Keratinocyte (primary cell): ENCODE measurements around the gene GFY. TPM values are rescaled to one million over a fixed set of nuclear protein-coding genes. Genes with fewer than 3 reads are reported as not detected.

ENCODE experiments used
- DNase-seq: peaks from one replicate; pipeline ENCODE4 v3.0.0-alpha.2; 2011; ENCODE audit warnings: low read depth, missing footprints, low spot score
- FAIRE-seq: peaks from 2 replicates; lab custom pipeline; 2011; peaks lifted over from hg19 to GRCh38; lab: Jason Lieb, UNC
- H2AFZ ChIP-seq: 2 replicates; pipeline ENCODE4 v1.6.0; 2012; ENCODE audit warnings: low read length, control low read depth, inconsistent platforms; ENCODE audit not compliant: control insufficient read depth
- H3K27ac ChIP-seq: 2 replicates; pipeline ENCODE4 v1.5.1; 2011; ENCODE audit warnings: low read length; ENCODE audit not compliant: control insufficient read depth, insufficient read depth
- H3K27me3 ChIP-seq: 3 replicates; pipeline ENCODE4 v1.6.0; 2011; ENCODE audit warnings: low read length; ENCODE audit not compliant: control insufficient read depth, insufficient read depth; ENCODE audit errors: extremely low read depth
- H3K36me3 ChIP-seq, 2 experiments: 2 replicates in 1 of 2; 3 replicates in 1 of 2; pipeline ENCODE4 v1.5.1; 2011; ENCODE audit warnings: low read length in 2 of 2, mild to moderate bottlenecking in 1 of 2; ENCODE audit not compliant: control insufficient read depth in 2 of 2, insufficient read depth in 2 of 2; ENCODE audit errors: extremely low read depth in 1 of 2
- H3K4me1 ChIP-seq: 3 replicates; pipeline ENCODE4 v1.5.1; 2011; ENCODE audit warnings: low read length; ENCODE audit not compliant: control insufficient read depth, insufficient read depth; ENCODE audit errors: extremely low read depth
- H3K4me2 ChIP-seq: 3 replicates; pipeline ENCODE4 v1.6.0; 2011; ENCODE audit warnings: low read depth, low read length; ENCODE audit not compliant: control insufficient read depth, insufficient read depth; ENCODE audit errors: extremely low read depth
- H3K4me3 ChIP-seq, 3 experiments: fragments of 200-600 bp in 1 of 3; sonication (generic) in 1 of 3; 2 replicates in 2 of 3; 3 replicates in 1 of 3; pipeline ENCODE4 v1.5.1; 2011 to 2016; ENCODE audit warnings: low read length in 3 of 3, mild to moderate bottlenecking in 3 of 3, control low read depth in 2 of 3, inconsistent platforms in 1 of 3, low read depth in 1 of 3, mixed read lengths in 1 of 3, mixed run types in 1 of 3, moderate library complexity in 1 of 3; ENCODE audit not compliant: control insufficient read depth in 2 of 3, insufficient read depth in 2 of 3; ENCODE audit errors: extremely low read depth in 1 of 3
- H3K79me2 ChIP-seq: 2 replicates; pipeline ENCODE4 v1.6.0; 2012; ENCODE audit warnings: low read length; ENCODE audit not compliant: control insufficient read depth, insufficient read depth
- H3K9ac ChIP-seq: 3 replicates; pipeline ENCODE4 v1.6.0; 2011; ENCODE audit warnings: low read length; ENCODE audit not compliant: control insufficient read depth, insufficient read depth; ENCODE audit errors: extremely low read depth
- H3K9me1 ChIP-seq: 3 replicates; pipeline ENCODE4 v1.6.0; 2011; ENCODE audit warnings: low read length; ENCODE audit not compliant: control insufficient read depth, insufficient read depth; ENCODE audit errors: extremely low read depth
- H3K9me3 ChIP-seq: 2 replicates; pipeline ENCODE4 v1.5.1; 2012; ENCODE audit warnings: low read depth, low read length; ENCODE audit not compliant: control insufficient read depth
- H4K20me1 ChIP-seq: 3 replicates; pipeline ENCODE4 v1.6.0; 2011; ENCODE audit warnings: low read length; ENCODE audit not compliant: control insufficient read depth, insufficient read depth; ENCODE audit errors: extremely low read depth
- CTCF ChIP-seq, 3 experiments: IDR thresholded peaks in 1 of 3; conservative IDR thresholded peaks in 1 of 3; optimal IDR thresholded peaks in 1 of 3; 2 replicates in 2 of 3; 3 replicates in 1 of 3; pipeline versions ENCODE3 to v1.5.1; 2011; ENCODE audit warnings: low read length in 3 of 3, mild to moderate bottlenecking in 3 of 3, moderate library complexity in 2 of 3, control low read depth in 1 of 3, inconsistent platforms in 1 of 3; ENCODE audit not compliant: insufficient read depth in 2 of 3; ENCODE audit errors: extremely low read depth in 1 of 3
- EZH2 ChIP-seq: IDR thresholded peaks from one replicate; pipeline ENCODE4 v1.6.1; 2012; ENCODE audit warnings: inconsistent platforms, mild to moderate bottlenecking, low read length, moderate library complexity
- dilution Hi-C: fragments of 300-500 bp; cut with MboI; formaldehyde crosslinking; loops from one replicate; pipeline ENCODE4 v1.7.0; 2020; ENCODE audit warnings: low sequenced_read_pairs; ENCODE audit not compliant: extremely low pct_ligation_motif_present
- polyA plus RNA-seq, 5 experiments: library from polyadenylated mRNA; depleted of rRNA in 3 of 5; stranded (reverse) in 3 of 5; stranded (forward) in 1 of 5; unstranded in 1 of 5; fragments of >200 nt; gene quantifications; 1 replicate in 1 of 5; 2 replicates in 3 of 5; 3 replicates in 1 of 5; pipeline versions ENCODE4 v1.2.1 to v1.2.3, GENCODE V29; 2011 to 2012; ENCODE audit warnings: missing spikeins in 2 of 5, low read depth in 1 of 5, low replicate concordance in 1 of 5

The GFY gene
- polyA plus RNA-seq, 1 donor (not counting 4 experiments of a cell fraction or from before 2014, with no cell fraction given) = not detected

- no peak overlapping the region for H3K4me3 ChIP-seq
- FAIRE-seq = no peak
- no peak for DNase-seq
- H3K9me3 ChIP-seq = no peaks in the 10 kb centered on the region
- no peak overlapping the region for H3K27ac ChIP-seq
- no peak overlapping the region for H3K4me2 ChIP-seq
- no peaks in the 10 kb centered on the region for H3K79me2 ChIP-seq
- H3K9ac ChIP-seq = no peak overlapping the region
- no peaks in the 10 kb centered on the region for H3K36me3 ChIP-seq
- H3K27me3 ChIP-seq = peaks cover 97% of the 10 kb centered on the region
- no peak for TF ChIP-seq EZH2
- TF ChIP-seq CTCF (optimal IDR thresholded peaks at IDR 0.05 in 1 of 3, IDR thresholded peaks at IDR 0.05 in 1 of 3, conservative IDR thresholded peaks at IDR 0.05 in 1 of 3; ENCODE audit: extremely low read depth in 1 of 3, insufficient read depth in 2 of 3, low read length in 3 of 3) = no peak
- H4K20me1 ChIP-seq = no peaks in the 10 kb centered on the region
- H3K9me1 ChIP-seq = no peaks in the 10 kb centered on the region
- no peaks in the 10 kb centered on the region for H3K4me1 ChIP-seq
- H2AFZ ChIP-seq = no peak overlapping the region
- dilution Hi-C loops = no loop called here
These were observed 9.9 kb downstream of the GFY start for GRCh38 chr19:49434907-49435583.

- TF ChIP-seq CTCF (optimal IDR thresholded peaks at IDR 0.05 in 1 of 3, IDR thresholded peaks at IDR 0.05 in 1 of 3, conservative IDR thresholded peaks at IDR 0.05 in 1 of 3; ENCODE audit: extremely low read depth in 1 of 3, insufficient read depth in 2 of 3, low read length in 3 of 3) (no peak), EZH2 (no peak)
- Histone ChIP-seq H3K9ac (no peak overlapping the region), H3K79me2 (no peaks in the 10 kb centered on the region), H3K4me3 (no peak overlapping the region), H4K20me1 (no peaks in the 10 kb centered on the region), H2AFZ (no peak overlapping the region), H3K27ac (no peak overlapping the region), H3K27me3 (peaks cover 97% of the 10 kb centered on the region), H3K36me3 (no peaks in the 10 kb centered on the region), H3K4me1 (no peaks in the 10 kb centered on the region), H3K4me2 (no peak overlapping the region), H3K9me3 (no peaks in the 10 kb centered on the region), H3K9me1 (no peaks in the 10 kb centered on the region)
- FAIRE-seq (no peak), DNase-seq (no peak)
- dilution Hi-C loops = no loop called here
These were observed 10.5 kb downstream of the GFY start for GRCh38 chr19:49435670-49436069.
